ENCODE measurements around the gene MARCHF4. TPM values are rescaled to one million over a fixed set of nuclear protein-coding genes. Genes with fewer than 3 reads are reported as not detected.

The MARCHF4 gene
- total and polyA plus RNA-seq, 11 donors = 0.01 to 0.56 (median 0.14) TPM; not detected in 6

GRCh38 chr2:216372761-216373291 lies 543 bp upstream of the MARCHF4 start:
- Histone ChIP-seq H3K4me3 (no peak overlapping the region), H3K27ac (peak overlapping the region in 1 of 12 donors; percentile 62), H3K4me1 (peaks cover 0 to 22% (median 13%) of the 10 kb centered on the region in 12 donors), H3K36me3 (no peaks in the 10 kb centered on the region), H3K9me3 (no peaks in the 10 kb centered on the region), H3K27me3 (peaks cover 8 to 69% (median 29%) of the 10 kb centered on the region in 9 donors)
- intact Hi-C loops (cut with DNase I) = no loop called here
- WGBS, 4 donors = 16 to 21% (median 18%) methylated on average over 6 of the region's 6 CpGs
- ATAC-seq (no peak), DNase-seq (no peak)
- TF ChIP-seq POLR2A (IDR thresholded peaks at IDR 0.05) = no peak
- TF ChIP-seq, protein P1, sequence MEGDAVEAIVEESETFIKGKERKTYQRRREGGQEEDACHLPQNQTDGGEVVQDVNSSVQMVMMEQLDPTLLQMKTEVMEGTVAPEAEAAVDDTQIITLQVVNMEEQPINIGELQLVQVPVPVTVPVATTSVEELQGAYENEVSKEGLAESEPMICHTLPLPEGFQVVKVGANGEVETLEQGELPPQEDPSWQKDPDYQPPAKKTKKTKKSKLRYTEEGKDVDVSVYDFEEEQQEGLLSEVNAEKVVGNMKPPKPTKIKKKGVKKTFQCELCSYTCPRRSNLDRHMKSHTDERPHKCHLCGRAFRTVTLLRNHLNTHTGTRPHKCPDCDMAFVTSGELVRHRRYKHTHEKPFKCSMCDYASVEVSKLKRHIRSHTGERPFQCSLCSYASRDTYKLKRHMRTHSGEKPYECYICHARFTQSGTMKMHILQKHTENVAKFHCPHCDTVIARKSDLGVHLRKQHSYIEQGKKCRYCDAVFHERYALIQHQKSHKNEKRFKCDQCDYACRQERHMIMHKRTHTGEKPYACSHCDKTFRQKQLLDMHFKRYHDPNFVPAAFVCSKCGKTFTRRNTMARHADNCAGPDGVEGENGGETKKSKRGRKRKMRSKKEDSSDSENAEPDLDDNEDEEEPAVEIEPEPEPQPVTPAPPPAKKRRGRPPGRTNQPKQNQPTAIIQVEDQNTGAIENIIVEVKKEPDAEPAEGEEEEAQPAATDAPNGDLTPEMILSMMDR (IDR thresholded peaks at IDR 0.05) = no peak

DNA sequence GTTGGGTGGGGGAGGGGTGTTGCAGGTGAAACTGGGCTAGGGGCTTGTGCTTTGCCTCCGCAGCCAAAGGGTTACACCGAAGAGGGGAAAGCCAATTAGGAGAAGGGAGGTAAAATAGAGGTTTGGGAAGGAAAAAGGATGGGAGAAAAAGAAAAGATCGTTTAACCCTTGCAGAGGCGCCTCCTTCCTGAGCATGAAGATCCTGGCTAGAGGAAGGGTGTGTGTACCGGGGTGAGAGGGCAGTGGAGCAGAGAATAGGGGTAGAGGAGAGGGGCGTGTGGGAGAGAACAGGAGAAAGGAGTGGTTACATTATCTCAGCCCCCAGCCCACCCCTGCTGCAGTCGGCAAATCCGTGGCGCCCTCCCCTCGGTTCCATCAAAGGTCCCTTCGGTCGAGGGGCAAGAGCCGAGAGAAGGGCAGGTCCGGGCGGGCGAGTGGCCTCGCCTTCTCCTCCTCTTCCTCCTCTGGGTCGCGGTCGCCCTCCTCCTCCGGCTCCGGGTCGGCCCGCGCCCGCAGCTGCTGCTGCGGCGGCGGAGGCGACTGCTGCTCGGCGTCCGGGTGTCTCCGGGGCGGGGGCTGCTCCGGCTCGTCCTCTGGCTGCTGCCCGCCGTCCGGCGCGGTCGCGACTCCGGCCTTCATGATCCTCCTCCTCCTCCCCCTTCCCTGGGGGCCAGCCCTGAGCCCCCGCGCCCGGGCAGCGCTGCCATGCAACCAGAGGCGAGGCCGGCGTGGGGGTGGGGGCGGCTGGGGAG lies 1.1 kb downstream of the MARCHF4 start:
- H3K4me3 ChIP-seq = peak overlapping the region in 10 of 12 donors; percentile 2 to 46 (median 35)
- ATAC-seq (no peak), DNase-seq (no peak)
- H3K9me3 ChIP-seq = no peaks in the 10 kb centered on the region
- peaks cover 8 to 68% (median 29%) of the 10 kb centered on the region in 9 donors for H3K27me3 ChIP-seq
- 1 to 2% (median 2%) methylated on average over 26 to 53 of the region's 53 CpGs for whole genome bisulfite sequencing, 4 donors
- intact Hi-C loops (cut with DNase I) = no loop called here
- no peaks in the 10 kb centered on the region for H3K36me3 ChIP-seq
- no peak for TF ChIP-seq POLR2A (IDR thresholded peaks at IDR 0.05)
- TF ChIP-seq, protein P1 (IDR thresholded peaks at IDR 0.05) = no peak
- peaks cover 0 to 22% (median 13%) of the 10 kb centered on the region in 12 donors for H3K4me1 ChIP-seq
- H3K27ac ChIP-seq = no peak overlapping the region

DNA sequence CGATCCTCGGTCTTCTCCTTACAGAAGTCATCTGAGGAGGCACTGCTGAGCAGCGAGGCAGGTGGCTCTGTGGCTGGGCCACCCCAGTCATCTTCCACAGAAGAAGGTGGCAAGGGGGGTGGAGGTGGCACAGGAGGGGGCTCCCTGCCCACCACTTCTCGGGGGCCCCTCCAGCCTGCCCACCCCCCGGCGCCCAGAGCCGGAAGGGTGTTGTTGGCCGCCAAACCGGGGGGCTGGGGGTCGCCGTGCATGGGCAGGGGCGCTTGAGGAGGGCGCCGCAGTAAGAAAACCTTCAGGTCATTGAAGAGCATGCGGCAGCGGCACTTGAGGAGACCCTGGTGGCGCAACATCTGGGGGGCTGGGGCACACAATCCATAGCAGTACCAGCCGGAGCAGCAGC lies 2.5 kb downstream of the MARCHF4 start:
- Histone ChIP-seq H3K36me3 (no peaks in the 10 kb centered on the region), H3K27ac (no peak overlapping the region), H3K9me3 (no peaks in the 10 kb centered on the region), H3K4me3 (no peak overlapping the region), H3K4me1 (peaks cover 0 to 22% (median 13%) of the 10 kb centered on the region in 12 donors), H3K27me3 (peaks cover 8 to 67% (median 29%) of the 10 kb centered on the region in 9 donors)
- TF ChIP-seq, protein P1 (IDR thresholded peaks at IDR 0.05) = no peak
- no peak for TF ChIP-seq POLR2A (IDR thresholded peaks at IDR 0.05)
- DNase-seq = no peak
- intact Hi-C loops (cut with DNase I) = no loop called here
- ATAC-seq = no peak
- WGBS, 4 donors = 70 to 87% (median 82%) methylated on average over 12 to 18 of the region's 18 CpGs

- Histone ChIP-seq H3K9me3 (no peaks in the 10 kb centered on the region), H3K4me3 (no peak overlapping the region), H3K4me1 (peaks cover 0 to 12% (median 8%) of the 10 kb centered on the region in 12 donors), H3K27me3 (peaks cover 8 to 49% (median 31%) of the 10 kb centered on the region in 9 donors), H3K27ac (no peak overlapping the region), H3K36me3 (no peaks in the 10 kb centered on the region)
- intact Hi-C loops (cut with DNase I) = no loop called here
- no peak for ATAC-seq
- TF ChIP-seq, protein P1 (IDR thresholded peaks at IDR 0.05) = no peak
- no peak for TF ChIP-seq POLR2A (IDR thresholded peaks at IDR 0.05)
- no peak for DNase-seq
- 51 to 56% (median 53%) methylated on average over 5 of the region's 5 CpGs for WGBS, 4 donors
Measured at GRCh38 chr2:216366777-216367471, 5.4 kb downstream of the MARCHF4 start.
